PC-9 (cell line): ENCODE data around the gene SERTAD2. TPM values are rescaled to one million over a fixed set of nuclear protein-coding genes. Genes with fewer than 3 reads are reported as not detected.

ENCODE experiments used
- BruUV-seq: library from RNA; stranded (reverse); fragments of 400-500 nt; replicated peaks from 2 replicates; lab custom pipeline; 2021; lab: Mats Ljungman, UMichigan
- CTCF ChIA-PET: fragments of 300-600 bp; sonication (Branson Sonifier 250); formaldehyde crosslinking; loops from one replicate; lab custom pipeline; 2022; ENCODE audit warnings: antibody characterized with exemption; lab: Charles Lee
- POLR2A ChIA-PET: fragments of 300-600 bp; sonication (Branson Sonifier 250); formaldehyde crosslinking; loops from one replicate; lab custom pipeline; 2022; ENCODE audit warnings: antibody characterized with exemption; ENCODE audit not compliant: unreplicated experiment; lab: Charles Lee
- DNase-seq, 2 experiments: peaks; one replicate each; pipeline versions ENCODE4 v3.0.0 to v3.0.0-alpha.2; 2015 to 2022; ENCODE audit warnings: mixed read lengths in 1 of 2
- H2AFZ ChIP-seq: fragments of 200-600 bp; sonication (generic); 2 replicates; pipeline ENCODE4 v1.8.1; 2017; ENCODE audit warnings: antibody characterized with exemption
- H3F3A ChIP-seq: fragments of 200-600 bp; sonication (generic); 2 replicates; pipeline ENCODE4 v1.8.1; 2017; ENCODE audit warnings: antibody characterized with exemption, mild to moderate bottlenecking, low read depth; ENCODE audit not compliant: insufficient read depth
- H3K27ac ChIP-seq: fragments of 200-600 bp; sonication (generic); 2 replicates; pipeline ENCODE4 v1.6.1; 2016; ENCODE audit warnings: mixed run types
- H3K27me3 ChIP-seq: fragments of 200-600 bp; sonication (generic); 2 replicates; pipeline ENCODE4 v1.6.1; 2016; ENCODE audit warnings: low read depth, mixed run types; ENCODE audit not compliant: insufficient read depth
- H3K36me3 ChIP-seq: fragments of 200-600 bp; sonication (generic); 2 replicates; pipeline ENCODE4 v1.6.1; 2016; ENCODE audit warnings: low read depth, mixed run types
- H3K4me1 ChIP-seq: fragments of 200-600 bp; sonication (generic); replicated peaks from 2 replicates; pipeline ENCODE4 v1.6.1; 2016; ENCODE audit warnings: mixed run types; ENCODE audit not compliant: insufficient read depth
- H3K4me2 ChIP-seq: fragments of 200-600 bp; sonication (generic); 2 replicates; pipeline ENCODE4 v1.6.1; 2017; ENCODE audit warnings: mixed run types
- H3K4me3 ChIP-seq: fragments of 200-600 bp; sonication (generic); 2 replicates; pipeline ENCODE4 v1.6.1; 2016; ENCODE audit warnings: mixed run types
- H3K79me2 ChIP-seq: fragments of 200-600 bp; sonication (generic); 2 replicates; pipeline ENCODE4 v1.6.1; 2017; ENCODE audit warnings: low read depth, mixed run types
- H3K9me2 ChIP-seq: fragments of 200-600 bp; sonication (generic); 2 replicates; pipeline ENCODE4 v1.8.1; 2017; ENCODE audit warnings: mild to moderate bottlenecking; ENCODE audit not compliant: insufficient read depth
- H3K9me3 ChIP-seq: fragments of 200-600 bp; sonication (generic); 2 replicates; pipeline ENCODE4 v1.8.1; 2016; ENCODE audit warnings: low read depth; ENCODE audit not compliant: insufficient read depth
- H4K20me1 ChIP-seq: fragments of 200-600 bp; sonication (generic); 2 replicates; pipeline ENCODE4 v1.8.1; 2017; ENCODE audit not compliant: insufficient read depth
- CTCF ChIP-seq: fragments of 200-600 bp; sonication (generic); conservative IDR thresholded peaks from 2 replicates; pipeline ENCODE4 v1.6.1; 2017; ENCODE audit warnings: mixed run types, antibody characterized with exemption, mild to moderate bottlenecking, moderate library complexity
- EZH2 ChIP-seq: fragments of 200-600 bp; sonication (generic); IDR thresholded peaks from 2 replicates; pipeline ENCODE4 v1.8.0; 2017; ENCODE audit warnings: antibody characterized with exemption, low read depth
- intact Hi-C: fragments of 100-400 bp; cut with micrococcal nuclease; formaldehyde crosslinking; loops from one replicate; pipeline ENCODE4 v1.10.0; 2022; ENCODE audit not compliant: unreplicated experiment
- total RNA-seq: library from RNA; stranded (reverse); gene quantifications from 2 replicates; pipeline ENCODE4 v1.2.3, GENCODE V29; 2021

Gene SERTAD2
- total RNA-seq, 1 experiment from 2014 or later: 31.4 TPM

- Histone ChIP-seq H2AFZ (no peak overlapping the region), H3K4me2 (no peak overlapping the region), H3K4me1 (no peaks in the 10 kb centered on the region), H3K27ac (no peak overlapping the region), H4K20me1 (no peaks in the 10 kb centered on the region), H3K9me3 (no peaks in the 10 kb centered on the region), H3K4me3 (no peak overlapping the region), H3K79me2 (no peaks in the 10 kb centered on the region), H3F3A (no peaks in the 10 kb centered on the region), H3K27me3 (no peaks in the 10 kb centered on the region), H3K36me3 (no peaks in the 10 kb centered on the region), H3K9me2 (no peaks in the 10 kb centered on the region)
- no TSS peak for BruUV-seq
- CTCF ChIA-PET: interaction anchor here (0.7 to 1.4 kb wide), 2 partner anchors 10 to 138 kb away, joined by 6 to 11 read pairs; no protein-coding TSS in a partner anchor
- no peak for DNase-seq
- POLR2A ChIA-PET: interaction anchor here (0.6 to 0.7 kb wide), 4 partner anchors 8 to 123 kb away, joined by 3 to 5 read pairs (median 4); no protein-coding TSS in a partner anchor
- TF ChIP-seq CTCF: no peak
- TF ChIP-seq EZH2: no peak
- intact Hi-C loops: no loop called here
Measured at GRCh38 chr2:64617631-64618151, 36.0 kb downstream of the SERTAD2 start.

GRCh38 chr2:64615844-64616536 is 37.7 kb downstream of the SERTAD2 start:
- H3K27ac ChIP-seq: no peak overlapping the region
- no peaks in the 10 kb centered on the region for H3K27me3 ChIP-seq
- POLR2A ChIA-PET: no interaction called here
- no peaks in the 10 kb centered on the region for H4K20me1 ChIP-seq
- TF ChIP-seq CTCF (no peak), EZH2 (no peak)
- H3K4me2 ChIP-seq: no peak overlapping the region
- no peaks in the 10 kb centered on the region for H3F3A ChIP-seq
- no peaks in the 10 kb centered on the region for H3K79me2 ChIP-seq
- no TSS peak for BruUV-seq
- no peak overlapping the region for H2AFZ ChIP-seq
- no peak overlapping the region for H3K4me3 ChIP-seq
- no peaks in the 10 kb centered on the region for H3K36me3 ChIP-seq
- no peak for DNase-seq
- H3K9me2 ChIP-seq: no peaks in the 10 kb centered on the region
- no peaks in the 10 kb centered on the region for H3K9me3 ChIP-seq
- no peaks in the 10 kb centered on the region for H3K4me1 ChIP-seq
- intact Hi-C loops: no loop called here
- CTCF ChIA-PET: no interaction called here

GRCh38 chr2:64615192-64615763 is 38.4 kb downstream of the SERTAD2 start:
- DNase-seq: no peak

More at GRCh38 chr2:64615192-64615763, 38.4 kb downstream of the SERTAD2 start:
- POLR2A ChIA-PET: interaction anchor here (0.6 kb wide), 1 partner anchor 136 kb away, joined by 4 read pairs; no protein-coding TSS in a partner anchor
- CTCF ChIA-PET: no interaction called here
- TF ChIP-seq CTCF: no peak
- no peak for TF ChIP-seq EZH2
- Histone ChIP-seq H3K4me3 (no peak overlapping the region), H3K36me3 (no peaks in the 10 kb centered on the region), H3F3A (no peaks in the 10 kb centered on the region), H3K9me2 (no peaks in the 10 kb centered on the region), H3K27me3 (no peaks in the 10 kb centered on the region), H3K4me1 (no peaks in the 10 kb centered on the region), H3K79me2 (no peaks in the 10 kb centered on the region), H3K9me3 (no peaks in the 10 kb centered on the region), H4K20me1 (no peaks in the 10 kb centered on the region), H3K4me2 (no peak overlapping the region), H2AFZ (no peak overlapping the region), H3K27ac (no peak overlapping the region)
- intact Hi-C loops: no loop called here
- BruUV-seq: no TSS peak
